OCI-LY7 (cell line): ENCODE measurements around the gene IGSF9. TPM values are rescaled to one million over a fixed set of nuclear protein-coding genes. Genes with fewer than 3 reads are reported as not detected.

Experiments used
- BruUV-seq: library from RNA; stranded (reverse); fragments of 400-500 nt; replicated peaks from 2 replicates; lab custom pipeline; 2021; lab: Mats Ljungman, UMichigan
- CTCF ChIA-PET: fragments of 300-600 bp; sonication (Branson Sonifier 250); formaldehyde crosslinking; loops from one replicate; lab custom pipeline; 2022; ENCODE audit warnings: antibody characterized with exemption; ENCODE audit not compliant: unreplicated experiment; lab: Charles Lee
- POLR2A ChIA-PET: fragments of 300-600 bp; sonication (Branson Sonifier 250); formaldehyde crosslinking; loops from one replicate; lab custom pipeline; 2022; ENCODE audit warnings: antibody characterized with exemption; lab: Charles Lee
- DNase-seq: peaks from one replicate; pipeline ENCODE4 v3.0.0-alpha.2; 2015; ENCODE audit warnings: low spot score
- H2AFZ ChIP-seq: fragments of 200-600 bp; sonication (generic), shearing (Covaris generic); 2 replicates; pipeline ENCODE4 v1.6.1; 2014; ENCODE audit warnings: mild to moderate bottlenecking, antibody characterized with exemption, low read length, moderate library complexity
- H3K27ac ChIP-seq: fragments of 200-600 bp; sonication (generic); 2 replicates; pipeline ENCODE4 v1.5.1; 2014; ENCODE audit warnings: mixed run types, low read depth, mild to moderate bottlenecking, moderate library complexity, low read length, inconsistent platforms; ENCODE audit not compliant: poor library complexity, severe bottlenecking
- H3K36me3 ChIP-seq: fragments of 200-600 bp; sonication (generic); 2 replicates; pipeline ENCODE4 v1.6.1; 2014; ENCODE audit warnings: mild to moderate bottlenecking, antibody characterized with exemption, low read length, moderate library complexity, mixed read lengths; ENCODE audit not compliant: insufficient read depth
- H3K4me1 ChIP-seq: fragments of 200-600 bp; sonication (generic); 2 replicates; pipeline ENCODE4 v1.5.1; 2014; ENCODE audit warnings: mild to moderate bottlenecking, low read length; ENCODE audit not compliant: insufficient read depth, poor library complexity, severe bottlenecking
- H3K4me2 ChIP-seq: fragments of 200-600 bp; sonication (generic); 2 replicates; pipeline ENCODE4 v1.6.1; 2014; ENCODE audit warnings: mild to moderate bottlenecking, low read length
- H3K4me3 ChIP-seq: fragments of 200-600 bp; sonication (generic); 2 replicates; pipeline ENCODE4 v1.5.1; 2014; ENCODE audit warnings: mild to moderate bottlenecking, low read depth, low read length; ENCODE audit not compliant: poor library complexity, severe bottlenecking
- H3K79me2 ChIP-seq: fragments of 200-600 bp; sonication (generic); 2 replicates; pipeline ENCODE4 v1.6.1; 2016; ENCODE audit warnings: low read depth, mild to moderate bottlenecking, low read length, moderate library complexity, mixed read lengths; ENCODE audit not compliant: insufficient read depth
- H3K9me2 ChIP-seq: fragments of 200-600 bp; sonication (generic); 2 replicates; pipeline ENCODE4 v1.6.1; 2016; ENCODE audit warnings: mild to moderate bottlenecking, low read length, mixed read lengths; ENCODE audit not compliant: insufficient read depth
- H3K9me3 ChIP-seq: fragments of 200-600 bp; sonication (generic); 2 replicates; pipeline ENCODE4 v1.6.1; 2014; ENCODE audit warnings: mild to moderate bottlenecking, mixed run types, low read length, mixed read lengths
- H4K20me1 ChIP-seq: fragments of 200-600 bp; sonication (generic); 2 replicates; pipeline ENCODE4 v1.6.1; 2014; ENCODE audit warnings: mild to moderate bottlenecking, antibody characterized with exemption, low read length, moderate library complexity, mixed read lengths; ENCODE audit not compliant: insufficient read depth
- CTCF ChIP-seq: fragments of 200-600 bp; sonication (generic); conservative IDR thresholded peaks from 2 replicates; pipeline ENCODE4 v1.5.1; 2014; ENCODE audit warnings: mild to moderate bottlenecking, antibody characterized with exemption, low read length, moderate library complexity, mixed read lengths
- EZH2phosphoT487 ChIP-seq: fragments of 200-600 bp; sonication (generic); IDR thresholded peaks from 2 replicates; pipeline ENCODE4 v1.6.1; 2018; ENCODE audit warnings: low read depth, borderline replicate concordance, mild to moderate bottlenecking, mixed run types, antibody characterized with exemption, low read length, moderate library complexity, mixed read lengths
- intact Hi-C: fragments of 100-400 bp; cut with micrococcal nuclease; formaldehyde crosslinking; loops from one replicate; pipeline ENCODE4 v1.10.0; 2022; ENCODE audit not compliant: unreplicated experiment
- total RNA-seq, 2 experiments: library from RNA; depleted of rRNA in 1 of 2; stranded (reverse); fragments of >200 nt in 1 of 2; shearing (Covaris generic) in 1 of 2; gene quantifications; 2 replicates each; pipeline ENCODE4 v1.2.3, GENCODE V29; 2014 to 2022

Gene IGSF9
- total RNA-seq, 2 experiments from 2014 or later: not detected

GRCh38 chr1:159883134-159883533 lies 62.3 kb downstream of the IGSF9 start:
- Histone ChIP-seq H3K4me3 (no peak overlapping the region), H3K4me2 (no peak overlapping the region), H3K36me3 (no peaks in the 10 kb centered on the region), H3K9me3 (no peaks in the 10 kb centered on the region), H3K9me2 (no peaks in the 10 kb centered on the region), H2AFZ (no peak overlapping the region), H4K20me1 (no peaks in the 10 kb centered on the region), H3K79me2 (no peaks in the 10 kb centered on the region), H3K27ac (no peak overlapping the region), H3K4me1 (peaks cover 9% of the 10 kb centered on the region)
- POLR2A ChIA-PET: interaction anchor here (0.7 kb wide), 1 partner anchor 70 kb away, joined by 3 read pairs; no protein-coding TSS in a partner anchor
- no peak for TF ChIP-seq CTCF
- TF ChIP-seq EZH2phosphoT487: no peak
- CTCF ChIA-PET: no interaction called here
- DNase-seq: no peak
- intact Hi-C loops: no loop called here
- BruUV-seq: no TSS peak

GRCh38 chr1:159882527-159882862 lies 62.9 kb downstream of the IGSF9 start:
- CTCF ChIA-PET: no interaction called here
- Histone ChIP-seq H3K36me3 (no peaks in the 10 kb centered on the region), H3K9me3 (no peaks in the 10 kb centered on the region), H2AFZ (no peak overlapping the region), H3K79me2 (no peaks in the 10 kb centered on the region), H3K4me2 (no peak overlapping the region), H3K4me3 (no peak overlapping the region), H3K27ac (no peak overlapping the region), H4K20me1 (no peaks in the 10 kb centered on the region), H3K4me1 (peaks cover 6% of the 10 kb centered on the region), H3K9me2 (no peaks in the 10 kb centered on the region)
- intact Hi-C loops: no loop called here
- no peak for TF ChIP-seq CTCF
- no peak for TF ChIP-seq EZH2phosphoT487
- POLR2A ChIA-PET: no interaction called here
- no TSS peak for BruUV-seq
- no peak for DNase-seq

- Histone ChIP-seq H3K4me3 (no peak overlapping the region), H3K79me2 (no peaks in the 10 kb centered on the region), H3K4me1 (peaks cover under 1% of the 10 kb centered on the region), H4K20me1 (no peaks in the 10 kb centered on the region), H3K36me3 (no peaks in the 10 kb centered on the region), H3K9me2 (no peaks in the 10 kb centered on the region), H2AFZ (no peak overlapping the region), H3K27ac (no peak overlapping the region), H3K9me3 (no peaks in the 10 kb centered on the region), H3K4me2 (no peak overlapping the region)
- CTCF ChIA-PET: no interaction called here
- TF ChIP-seq CTCF (no peak), EZH2phosphoT487 (no peak)
- no TSS peak for BruUV-seq
- DNase-seq: no peak
- POLR2A ChIA-PET: no interaction called here
- intact Hi-C loops: no loop called here
These were observed 63.5 kb downstream of the IGSF9 start for GRCh38 chr1:159881622-159882526.
